OCI-LY3 (cell line): Measurements from ENCODE around the gene FBXO45.

Source experiments
- H2AFZ ChIP-seq: fragments of 200-600, 300-600 bp; shearing (Covaris generic); 2 replicates; pipeline ENCODE4 v1.6.0; 2014; ENCODE audit warnings: antibody characterized with exemption, low read depth, low read length
- H3K27ac ChIP-seq: fragments of 200-600, 300-600 bp; sonication (generic); 2 replicates; pipeline ENCODE4 v1.5.1; 2014; ENCODE audit warnings: mild to moderate bottlenecking, low read length, moderate library complexity, mixed read lengths
- H3K27me3 ChIP-seq: fragments of 200-600, 300-600 bp; sonication (generic); 2 replicates; pipeline ENCODE4 v1.6.1; 2014; ENCODE audit warnings: low read depth, low read length, mixed read lengths
- H3K36me3 ChIP-seq: fragments of 200-600, 300-600 bp; sonication (generic); replicated peaks from 2 replicates; pipeline ENCODE3; 2014; ENCODE audit warnings: low read depth, low read length, mixed read lengths
- H3K4me1 ChIP-seq: fragments of 300-600, 200-600 bp; sonication (generic); 2 replicates; pipeline ENCODE4 v1.6.1; 2014; ENCODE audit warnings: low read length, mixed read lengths
- H3K4me2 ChIP-seq: fragments of 200-600, 300-600 bp; sonication (generic); 2 replicates; pipeline ENCODE4 v1.6.1; 2014; ENCODE audit warnings: low read length, mixed read lengths
- H3K4me3 ChIP-seq: fragments of 300-600, 200-600 bp; sonication (generic); 2 replicates; pipeline ENCODE4 v1.5.1; 2014; ENCODE audit warnings: antibody characterized with exemption, mild to moderate bottlenecking, low read length, moderate library complexity
- H3K79me2 ChIP-seq: fragments of 300-600, 200-600 bp; shearing (Covaris generic); 2 replicates; pipeline ENCODE4 v1.6.1; 2014; ENCODE audit warnings: mild to moderate bottlenecking, low read length, mixed read lengths
- H3K9ac ChIP-seq: fragments of 300-600, 200-600 bp; shearing (Covaris generic); 2 replicates; pipeline ENCODE4 v1.6.0; 2014; ENCODE audit warnings: mild to moderate bottlenecking, low read length, moderate library complexity
- H3K9me3 ChIP-seq: fragments of 200-600, 300-600 bp; shearing (Covaris generic); 2 replicates; pipeline ENCODE4 v1.6.1; 2014; ENCODE audit warnings: low read length, mixed read lengths; ENCODE audit not compliant: insufficient read depth
- H4K20me1 ChIP-seq: fragments of 200-600, 300-600 bp; sonication (generic); 2 replicates; pipeline ENCODE4 v1.6.1; 2016; ENCODE audit warnings: low read length, mixed read lengths; ENCODE audit not compliant: insufficient read depth
- CTCF ChIP-seq: fragments of 200-600, 300-600 bp; sonication (generic); IDR thresholded peaks from 2 replicates; pipeline ENCODE4 v1.5.1; 2014; ENCODE audit warnings: antibody characterized with exemption, low read length, low read depth
- EZH2phosphoT487 ChIP-seq: fragments of 200-600 bp; shearing (Covaris generic); IDR thresholded peaks from 2 replicates; pipeline ENCODE4 v1.6.1; 2018; ENCODE audit warnings: antibody characterized with exemption, mixed run types, low read depth

Gene FBXO45

GRCh38 chr3:196523841-196524240, 44.6 kb upstream of the FBXO45 start:
- no peak for TF ChIP-seq EZH2phosphoT487
- TF ChIP-seq CTCF, result no peak
- H3K4me3 ChIP-seq, result no peak overlapping the region
- H3K9ac ChIP-seq, result no peak overlapping the region
- no peaks in the 10 kb centered on the region for H3K36me3 ChIP-seq
- no peaks in the 10 kb centered on the region for H4K20me1 ChIP-seq
- H3K9me3 ChIP-seq, result no peaks in the 10 kb centered on the region
- peaks cover 16% of the 10 kb centered on the region for H3K4me1 ChIP-seq
- H3K79me2 ChIP-seq, result no peaks in the 10 kb centered on the region
- no peaks in the 10 kb centered on the region; the same call in 1 of the 2 replicates for H3K27me3 ChIP-seq
- H3K27ac ChIP-seq, result no peak overlapping the region
- H2AFZ ChIP-seq, result no peak overlapping the region
- H3K4me2 ChIP-seq, result no peak overlapping the region

- TF ChIP-seq EZH2phosphoT487 (no peak), CTCF (peak; percentile 41)
- Histone ChIP-seq H3K27me3 (no peaks in the 10 kb centered on the region; the same call in 1 of the 2 replicates), H3K9ac (no peak overlapping the region), H3K4me3 (no peak overlapping the region), H3K9me3 (no peaks in the 10 kb centered on the region), H4K20me1 (no peaks in the 10 kb centered on the region), H2AFZ (no peak overlapping the region), H3K4me2 (no peak overlapping the region), H3K27ac (no peak overlapping the region), H3K4me1 (peaks cover 13% of the 10 kb centered on the region), H3K79me2 (no peaks in the 10 kb centered on the region), H3K36me3 (no peaks in the 10 kb centered on the region)
Measured at GRCh38 chr3:196524527-196524926, 43.9 kb upstream of the FBXO45 start.

- Histone ChIP-seq H3K4me1 (peaks cover 13% of the 10 kb centered on the region), H3K4me2 (no peak overlapping the region), H3K79me2 (no peaks in the 10 kb centered on the region), H3K9me3 (no peaks in the 10 kb centered on the region), H3K27me3 (no peaks in the 10 kb centered on the region; the same call in 1 of the 2 replicates), H3K4me3 (no peak overlapping the region), H3K9ac (no peak overlapping the region), H3K36me3 (no peaks in the 10 kb centered on the region), H4K20me1 (no peaks in the 10 kb centered on the region), H2AFZ (no peak overlapping the region), H3K27ac (no peak overlapping the region)
- TF ChIP-seq EZH2phosphoT487 (no peak), CTCF (no peak)
Measured at GRCh38 chr3:196525141-196525540, 43.3 kb upstream of the FBXO45 start.

GRCh38 chr3:196528639-196529233, 39.7 kb upstream of the FBXO45 start:
- H3K27me3 ChIP-seq, result no peaks in the 10 kb centered on the region
- H3K9me3 ChIP-seq, result no peaks in the 10 kb centered on the region
- peak overlapping the region; percentile 76 for H3K4me2 ChIP-seq
- no peaks in the 10 kb centered on the region for H4K20me1 ChIP-seq
- H3K4me3 ChIP-seq, result peak overlapping the region; percentile 81
- TF ChIP-seq EZH2phosphoT487, result no peak
- TF ChIP-seq CTCF, result peak; percentile 71
- peaks cover 13% of the 10 kb centered on the region for H3K4me1 ChIP-seq
- peaks cover 2% of the 10 kb centered on the region for H3K36me3 ChIP-seq
- H3K27ac ChIP-seq, result peak overlapping the region; percentile 72
- H3K9ac ChIP-seq, result peak overlapping the region; percentile 80
- H3K79me2 ChIP-seq, result no peaks in the 10 kb centered on the region
- H2AFZ ChIP-seq, result peak overlapping the region; percentile 98
